ENCODE results near the gene UBE2R2. TPM values are rescaled to one million over a fixed set of nuclear protein-coding genes. Genes with fewer than 3 reads are reported as not detected.
"Not testable (repeated sequence)": the region's sequence is repeated elsewhere in the genome, so short reads cannot be mapped to it uniquely, and the experiment has no call there.

The UBE2R2 gene
- total and polyA plus RNA-seq, 2 of the 8 experiments (the other 6 are each of a cell fraction or from before 2014, with no cell fraction given) = 19.4 to 42.1 TPM

- TF ChIP-seq CREB1 (IDR thresholded peaks at IDR 0.05) (no peak), CHD1 (IDR thresholded peaks at IDR 0.05; ENCODE audit: low read depth, low read length) (no peak), JUND (IDR thresholded peaks at IDR 0.05; ENCODE audit: low read length) (no peak), RFX5 (IDR thresholded peaks at IDR 0.05; ENCODE audit: borderline replicate concordance, low read depth, low read length) (no peak), KDM4A (IDR thresholded peaks at IDR 0.05; ENCODE audit: low read depth, low read length, severe bottlenecking) (no peak), ASH2L (IDR thresholded peaks at IDR 0.05; ENCODE audit: low read length) (no peak), GABPA (IDR thresholded peaks at IDR 0.05; ENCODE audit: borderline replicate concordance, insufficient read depth, low read length) (no peak)
Measured at GRCh38 chr9:33823801-33824200, 6.8 kb downstream of the UBE2R2 start (continued).

- H2BK20ac ChIP-seq (ENCODE audit: low read length); H3K56ac ChIP-seq (replicated peaks; ENCODE audit: insufficient read length, low read depth, low read length); H3K4me3 ChIP-seq (ENCODE audit: extremely low read depth in 1 of 4, insufficient read depth in 2 of 4, low read depth in 3 of 4, low read length in 4 of 4); H2AFZ ChIP-seq (ENCODE audit: low read length); H2BK5ac ChIP-seq (ENCODE audit: low read depth, low read length); DNase-seq (ENCODE audit: low read depth in 1 of 2, low spot score in 2 of 2); H3K9ac ChIP-seq (replicated peaks in 1 of 4; ENCODE audit: extremely low read depth in 1 of 4, low read depth in 3 of 4, low read length in 3 of 4); H4K20me1 ChIP-seq (replicated peaks in 1 of 2; ENCODE audit: control insufficient read depth in 1 of 2, insufficient read depth in 2 of 2, low read length in 2 of 2); H4K5ac ChIP-seq (ENCODE audit: insufficient read length, low read depth, low read length); POLR2A ChIA-PET (ENCODE audit: partially characterized antibody); H4K91ac ChIP-seq (replicated peaks; ENCODE audit: insufficient read length, low read length); H2BK120ac ChIP-seq (replicated peaks; ENCODE audit: low read depth, low read length); H3K9me3 ChIP-seq (ENCODE audit: insufficient read depth in 2 of 2, low read depth in 1 of 2, low read length in 1 of 2); H3K36me3 ChIP-seq (ENCODE audit: control insufficient read depth in 2 of 4, insufficient read depth in 4 of 4, low read length in 3 of 4); H3K4ac ChIP-seq (replicated peaks; ENCODE audit: insufficient read length, low read depth, low read length); H4K8ac ChIP-seq (ENCODE audit: extremely low read depth, insufficient read depth, low read length); H3K23me2 ChIP-seq (ENCODE audit: low read depth, low read length); H3K18ac ChIP-seq (ENCODE audit: extremely low read depth, low read length); H3K27ac ChIP-seq (ENCODE audit: low read depth, low read length); H2BK15ac ChIP-seq (ENCODE audit: low read length); H2AK5ac ChIP-seq (ENCODE audit: low read depth, low read length); H3K79me1 ChIP-seq (ENCODE audit: low read depth, low read length); H3K14ac ChIP-seq (ENCODE audit: insufficient read length); FAIRE-seq; H3K23ac ChIP-seq (ENCODE audit: insufficient read length); H3K27me3 ChIP-seq (replicated peaks in 1 of 4; ENCODE audit: control insufficient read depth in 3 of 4, extremely low read depth in 1 of 4, insufficient read depth in 3 of 4, low read length in 3 of 4); H3K4me2 ChIP-seq (ENCODE audit: insufficient read depth in 1 of 2, low read depth in 2 of 2, low read length in 2 of 2); H3K4me1 ChIP-seq (replicated peaks in 1 of 4; ENCODE audit: control insufficient read depth in 3 of 4, insufficient read depth in 4 of 4, low read length in 3 of 4); H2BK12ac ChIP-seq (ENCODE audit: low read depth, low read length): not testable (repeated sequence)
- CTCF ChIA-PET (ENCODE audit: partially characterized antibody) = interaction anchor here (0.7 to 3.6 kb wide), 4 partner anchors 8 to 173 kb away, joined by 3 to 19 read pairs (median 4); no protein-coding TSS in a partner anchor
- 99% methylated on average over 11 of the region's 11 CpGs; no CpG with 5 or more reads in 1 of the 2 experiments for WGBS, 2 experiments (ENCODE audit: extremely low coverage in 1 of 2, insufficient coverage in 1 of 2, insufficient read length in 1 of 2, insufficient replicate concordance in 2 of 2, low coverage in 1 of 2, low lambda C conversion rate in 2 of 2, missing lambda C conversion rate in 1 of 2)
- H3K79me2 ChIP-seq (ENCODE audit: control insufficient read depth in 1 of 2, insufficient read depth in 2 of 2, low read length in 2 of 2) = peaks cover 7 to 90% of the 10 kb centered on the region in 2 experiments
Measured at GRCh38 chr9:33827285-33827684, 10.3 kb downstream of the UBE2R2 start.
